Aorta (tissue), 5 donors: ENCODE data around the gene ALPG. TPM values are rescaled to one million over a fixed set of nuclear protein-coding genes. Genes with fewer than 3 reads are reported as not detected.

Experiments used
- ATAC-seq: fragments of 200-7000 bp; cut with Tn5 transposase; one replicate; pipeline ENCODE4 v1.9.1; 2022; ENCODE audit warnings: moderate library complexity; ENCODE audit not compliant: low FRiP score
- DNase-seq, 2 donors: peaks; one replicate each; pipeline ENCODE4 v3.0.0-alpha.2; 2020
- H3K27ac ChIP-seq, 2 donors: one replicate each; pipeline ENCODE4 v1.5.1; 2013; ENCODE audit warnings: low read length in 2 of 2, mild to moderate bottlenecking in 2 of 2, moderate library complexity in 2 of 2, control low read depth in 1 of 2, inconsistent platforms in 1 of 2, low read depth in 1 of 2
- H3K27me3 ChIP-seq, 2 donors: one replicate each; pipeline ENCODE4 v1.6.1; 2013; ENCODE audit warnings: control low read depth in 1 of 2, low read length in 1 of 2, mild to moderate bottlenecking in 1 of 2, moderate library complexity in 1 of 2; ENCODE audit not compliant: insufficient read depth in 2 of 2, control insufficient read depth in 1 of 2
- H3K36me3 ChIP-seq, 2 donors: one replicate each; pipeline ENCODE4 v1.6.1; 2013; ENCODE audit warnings: control low read depth in 1 of 2, low read length in 1 of 2, mild to moderate bottlenecking in 1 of 2; ENCODE audit not compliant: insufficient read depth in 2 of 2, control insufficient read depth in 1 of 2
- H3K4me1 ChIP-seq, 2 donors: one replicate each; pipeline ENCODE4 v1.6.1; 2013; ENCODE audit warnings: low read length in 2 of 2, control low read depth in 1 of 2, mild to moderate bottlenecking in 1 of 2, moderate library complexity in 1 of 2; ENCODE audit not compliant: insufficient read depth in 2 of 2, control insufficient read depth in 1 of 2
- H3K4me3 ChIP-seq, 2 donors: one replicate each; pipeline ENCODE4 v1.5.1; 2013; ENCODE audit warnings: low read length in 2 of 2, control low read depth in 1 of 2, mild to moderate bottlenecking in 1 of 2
- H3K9me3 ChIP-seq: one replicate; pipeline ENCODE4 v1.6.1; 2013; ENCODE audit warnings: mild to moderate bottlenecking, low read length; ENCODE audit not compliant: control insufficient read depth
- WGBS, 2 donors: extraction: QIAGEN DNeasy Blood & Tissue Kit; methylation state at CpG; one replicate each; pipeline ENCODE4 v1.1.7; 2013; 5-methylcytosine and 5-hydroxymethylcytosine counted together
- intact Hi-C, 2 donors: fragments of 100-400 bp; cut with DNase I; formaldehyde crosslinking; loops; one replicate each; pipeline versions ENCODE4 v1.14.2 to v1.15.0; 2022
- polyA plus RNA-seq, 2 donors: library from polyadenylated mRNA; stranded (reverse); fragments of 200-250 nt; gene quantifications; one replicate each; pipeline ENCODE4 v1.2.3, GENCODE V29; 2013
- total RNA-seq, 2 donors: library from RNA; stranded (reverse); fragmentation: NEBNext Ultra II Directional; extraction: Animal tissue kit (Norgen Biotek cat#: 25700); gene quantifications; one replicate each; pipeline ENCODE4 v1.2.1, GENCODE V29; 2021
- donor health status: healthy with polysubstance abuse.
- donor health status: Bipolar disorder and iron deficiency.
- donor health status: DM: no; HTN: no; CAD: no.
- donor health status: DM: no; HTN: no; CAD: no.
- donor health status: DM: yes; HTN: yes; CAD: no.

ALPG gene
- total and polyA plus RNA-seq, 4 donors = not detected

DNA sequence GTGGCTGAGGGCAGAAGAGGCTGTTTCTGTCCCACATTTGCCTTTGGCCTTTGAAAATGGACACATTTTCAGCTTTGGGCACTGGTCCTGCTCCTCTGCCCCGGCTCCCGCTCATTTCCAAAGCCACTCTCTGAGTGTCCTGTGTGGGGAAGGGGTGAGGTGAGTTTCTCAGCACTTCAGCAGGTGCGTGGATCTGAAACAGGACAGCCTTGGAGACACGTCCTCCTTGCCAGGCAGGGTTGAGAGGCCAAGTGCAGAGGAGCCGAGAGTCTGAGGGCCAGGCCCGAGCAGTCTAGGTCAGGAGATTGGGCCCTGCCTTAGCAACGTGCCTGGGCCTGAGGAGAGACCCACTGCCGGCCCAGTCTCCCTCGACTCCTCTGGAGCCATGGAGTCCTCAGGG, 27.4 kb downstream of the ALPG start:
- WGBS, 2 donors = 90 to 91% methylated on average over 9 of the region's 9 CpGs
- no peak for DNase-seq
- Histone ChIP-seq H3K9me3 (no peaks in the 10 kb centered on the region), H3K4me3 (no peak overlapping the region), H3K36me3 (no peaks in the 10 kb centered on the region), H3K27me3 (no peaks in the 10 kb centered on the region), H3K27ac (no peak overlapping the region), H3K4me1 (no peaks in the 10 kb centered on the region)
- no peak for ATAC-seq
- intact Hi-C loops = no loop called here

DNA sequence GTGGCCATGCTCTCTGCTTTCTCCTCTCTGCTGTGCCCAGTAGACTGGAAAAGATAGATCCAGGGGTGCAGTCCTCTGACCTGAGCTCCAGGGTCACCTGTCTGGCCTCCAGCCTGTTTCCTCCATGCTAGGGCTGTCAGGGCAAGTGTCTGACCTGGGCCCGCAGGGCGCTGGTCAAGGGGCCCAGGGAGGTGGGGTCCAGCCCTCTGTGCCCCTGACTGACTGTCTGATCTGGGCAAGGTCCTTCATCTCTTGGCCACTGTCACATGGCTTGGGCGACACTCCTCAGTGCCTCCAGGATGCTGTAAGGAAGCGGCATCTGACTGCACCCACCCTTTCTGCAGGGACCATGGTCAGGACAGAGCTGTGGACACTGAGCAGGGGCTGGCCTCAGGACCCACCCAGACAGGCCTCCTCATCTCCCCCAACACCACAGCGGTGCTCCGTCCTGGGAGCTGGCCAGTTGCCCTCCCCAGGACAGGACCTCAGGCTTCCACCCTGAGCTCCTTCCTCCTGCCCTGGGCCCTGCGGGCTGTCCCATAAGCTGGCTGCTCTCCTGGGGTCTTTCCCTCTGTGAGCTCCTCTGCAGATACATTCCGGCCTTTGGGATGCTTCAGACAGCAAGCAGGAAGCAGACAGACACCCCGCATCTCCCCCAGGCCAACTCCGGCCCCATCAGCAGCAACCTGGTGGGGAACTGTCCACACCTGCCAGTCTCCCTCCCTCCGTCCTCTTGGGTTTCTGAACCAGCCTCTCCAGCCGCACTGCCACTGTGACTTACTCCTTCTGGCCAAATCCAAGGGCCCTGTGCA, 28.1 kb downstream of the ALPG start:
- ATAC-seq (no peak), DNase-seq (no peak)
- Histone ChIP-seq H3K9me3 (no peaks in the 10 kb centered on the region), H3K4me3 (no peak overlapping the region), H3K4me1 (no peaks in the 10 kb centered on the region), H3K27me3 (no peaks in the 10 kb centered on the region), H3K36me3 (no peaks in the 10 kb centered on the region), H3K27ac (no peak overlapping the region)
- WGBS, 2 donors = 88 to 91% methylated on average over 12 of the region's 12 CpGs
- intact Hi-C loops = no loop called here

DNA sequence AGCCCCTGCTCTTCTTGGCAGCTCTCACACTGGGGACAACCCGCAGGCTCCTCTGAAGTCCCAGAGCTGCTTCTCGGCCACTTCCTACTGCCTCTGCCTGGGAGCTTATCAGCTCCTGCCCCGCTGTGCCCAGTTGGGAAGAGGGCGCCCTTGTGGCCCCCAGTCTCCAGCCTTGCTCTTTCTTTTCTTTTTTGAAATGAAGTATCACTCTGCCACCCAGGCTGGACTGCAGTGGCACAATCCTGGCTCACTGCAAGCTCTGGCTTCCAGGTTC, 28.7 kb downstream of the ALPG start:
- Histone ChIP-seq H3K36me3 (no peaks in the 10 kb centered on the region), H3K27ac (no peak overlapping the region), H3K4me1 (no peaks in the 10 kb centered on the region), H3K27me3 (no peaks in the 10 kb centered on the region), H3K9me3 (no peaks in the 10 kb centered on the region), H3K4me3 (no peak overlapping the region)
- intact Hi-C loops = no loop called here
- DNase-seq (no peak), ATAC-seq (no peak)
- WGBS, 2 donors = 87 to 91% methylated on average over 4 of the region's 4 CpGs

DNA sequence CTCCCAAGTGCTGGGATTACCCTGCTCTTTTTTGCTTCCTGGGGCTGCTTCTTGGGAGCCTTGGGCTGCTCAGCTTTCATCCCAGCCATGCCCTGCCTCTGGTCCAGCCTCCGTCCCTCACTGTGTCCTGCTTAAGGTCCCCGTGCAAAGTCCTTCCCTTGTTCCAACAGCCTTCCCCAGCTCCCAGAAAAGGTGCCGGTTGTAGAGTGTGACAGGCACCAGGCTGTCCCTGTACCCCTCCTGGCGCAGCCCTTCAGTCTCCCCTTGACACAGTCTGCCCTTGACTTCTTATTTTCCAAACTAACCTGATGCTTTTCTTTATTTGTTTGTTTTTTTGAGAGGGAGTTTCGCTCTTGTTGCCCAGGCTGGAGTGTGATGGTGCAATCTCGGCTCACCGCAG, 29.2 kb downstream of the ALPG start:
- H3K36me3 ChIP-seq = no peaks in the 10 kb centered on the region
- H3K4me3 ChIP-seq = no peak overlapping the region
- intact Hi-C loops = no loop called here
- no peaks in the 10 kb centered on the region for H3K4me1 ChIP-seq
- H3K9me3 ChIP-seq = no peaks in the 10 kb centered on the region
- WGBS, 2 donors = 90 to 91% methylated on average over 7 of the region's 7 CpGs
- no peak for DNase-seq
- no peaks in the 10 kb centered on the region for H3K27me3 ChIP-seq
- ATAC-seq = no peak
- H3K27ac ChIP-seq = no peak overlapping the region

DNA sequence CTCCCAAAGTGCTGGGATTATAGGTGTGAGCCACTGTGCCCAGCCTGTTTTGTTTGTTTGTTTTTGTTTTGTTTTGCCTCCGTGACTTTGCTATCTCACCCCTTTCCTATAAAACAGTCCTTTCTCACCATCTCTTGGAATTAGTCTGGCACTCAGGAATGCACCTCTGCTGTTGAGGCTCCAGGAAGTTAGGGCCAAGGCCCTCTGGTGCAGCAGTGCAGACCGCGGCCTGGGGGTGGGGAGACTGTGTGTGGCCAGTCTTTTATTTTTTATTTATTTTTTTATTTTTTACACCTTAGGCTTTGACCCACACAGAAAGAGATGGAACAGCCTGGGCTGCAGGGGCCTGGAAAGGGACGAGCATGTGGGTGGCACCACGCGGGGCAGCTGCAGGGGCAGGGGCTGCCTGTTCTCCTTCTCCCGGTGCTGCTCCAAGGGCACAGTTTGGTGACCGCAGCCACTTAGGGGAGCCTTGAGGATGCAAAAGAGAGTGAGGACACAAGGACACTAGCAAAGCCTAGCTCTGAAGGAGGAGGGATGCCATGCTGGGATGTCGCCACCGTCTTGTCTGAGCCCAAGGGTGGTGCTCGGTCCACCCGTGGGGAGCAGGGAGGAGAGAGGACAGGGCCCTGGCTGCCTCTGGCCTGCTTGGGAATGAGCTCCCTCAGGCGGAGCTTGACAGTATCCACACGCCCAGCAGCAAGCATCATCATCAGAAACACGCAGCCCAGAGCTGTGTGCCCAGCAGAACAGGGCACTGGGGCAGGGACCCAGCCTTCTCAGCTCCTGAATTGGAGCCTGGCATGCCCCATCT, 29.9 kb downstream of the ALPG start:
- no peaks in the 10 kb centered on the region for H3K9me3 ChIP-seq
- 85 to 87% methylated on average over 15 of the region's 15 CpGs for WGBS, 2 donors
- no peaks in the 10 kb centered on the region for H3K36me3 ChIP-seq
- H3K4me3 ChIP-seq = no peak overlapping the region
- H3K4me1 ChIP-seq = no peaks in the 10 kb centered on the region
- H3K27ac ChIP-seq = no peak overlapping the region
- intact Hi-C loops = no loop called here
- H3K27me3 ChIP-seq = no peaks in the 10 kb centered on the region
- peak in 1 of 2 donors; percentile 62 for DNase-seq
- no peak for ATAC-seq

DNA sequence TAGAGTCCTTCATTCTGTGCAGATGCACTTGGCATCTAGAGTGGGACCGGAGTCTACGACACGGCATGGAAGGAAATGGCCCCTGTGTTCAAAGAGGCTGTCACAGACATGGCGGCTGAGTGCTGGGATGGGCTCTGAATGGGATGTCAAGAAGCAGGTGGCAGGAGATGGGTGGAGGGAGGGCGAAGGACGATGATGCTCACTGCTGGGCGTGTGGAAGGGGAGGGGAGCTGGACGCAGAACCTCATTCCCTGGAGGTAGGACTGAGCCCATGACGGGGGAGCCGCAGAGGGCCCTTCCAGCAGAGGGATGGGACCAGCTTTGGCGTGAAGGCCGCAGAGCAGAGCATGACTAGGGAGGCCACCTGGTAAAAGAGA, 30.5 kb downstream of the ALPG start:
- 88 to 94% methylated on average over 12 of the region's 12 CpGs for WGBS, 2 donors
- no peak for ATAC-seq
- intact Hi-C loops = no loop called here
- no peak overlapping the region for H3K27ac ChIP-seq
- no peaks in the 10 kb centered on the region for H3K36me3 ChIP-seq
- no peaks in the 10 kb centered on the region for H3K4me1 ChIP-seq
- H3K9me3 ChIP-seq = no peaks in the 10 kb centered on the region
- no peak overlapping the region for H3K4me3 ChIP-seq
- DNase-seq = peak in 1 of 2 donors; percentile 69
- H3K27me3 ChIP-seq = no peaks in the 10 kb centered on the region

DNA sequence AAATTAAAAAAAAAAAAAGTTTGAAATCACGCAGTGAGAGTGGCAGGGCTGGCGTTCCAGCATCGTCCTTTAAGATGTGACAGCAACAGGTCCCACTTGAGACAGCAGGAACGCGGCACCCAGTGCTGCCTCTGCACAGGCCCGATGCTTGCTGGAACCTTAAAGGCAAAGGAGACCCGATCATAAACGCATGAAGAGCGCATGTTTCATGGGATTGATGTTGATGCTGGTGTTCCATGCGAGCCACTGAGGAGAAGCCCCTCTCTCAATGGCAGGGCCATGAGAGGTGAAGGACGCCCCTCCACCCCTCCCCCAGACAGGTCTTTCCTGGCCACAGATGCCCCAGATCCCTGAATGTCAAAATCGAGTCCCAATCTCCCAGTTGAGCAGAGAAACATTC, 31.4 kb downstream of the ALPG start:
- no peak overlapping the region for H3K4me3 ChIP-seq
- ATAC-seq = no peak
- no peaks in the 10 kb centered on the region for H3K36me3 ChIP-seq
- WGBS, 2 donors = 87 to 90% methylated on average over 12 of the region's 12 CpGs
- no peaks in the 10 kb centered on the region for H3K9me3 ChIP-seq
- intact Hi-C loops = no loop called here
- no peak overlapping the region for H3K27ac ChIP-seq
- DNase-seq = peak in 1 of 2 donors; percentile 57
- no peaks in the 10 kb centered on the region for H3K4me1 ChIP-seq
- H3K27me3 ChIP-seq = no peaks in the 10 kb centered on the region

DNA sequence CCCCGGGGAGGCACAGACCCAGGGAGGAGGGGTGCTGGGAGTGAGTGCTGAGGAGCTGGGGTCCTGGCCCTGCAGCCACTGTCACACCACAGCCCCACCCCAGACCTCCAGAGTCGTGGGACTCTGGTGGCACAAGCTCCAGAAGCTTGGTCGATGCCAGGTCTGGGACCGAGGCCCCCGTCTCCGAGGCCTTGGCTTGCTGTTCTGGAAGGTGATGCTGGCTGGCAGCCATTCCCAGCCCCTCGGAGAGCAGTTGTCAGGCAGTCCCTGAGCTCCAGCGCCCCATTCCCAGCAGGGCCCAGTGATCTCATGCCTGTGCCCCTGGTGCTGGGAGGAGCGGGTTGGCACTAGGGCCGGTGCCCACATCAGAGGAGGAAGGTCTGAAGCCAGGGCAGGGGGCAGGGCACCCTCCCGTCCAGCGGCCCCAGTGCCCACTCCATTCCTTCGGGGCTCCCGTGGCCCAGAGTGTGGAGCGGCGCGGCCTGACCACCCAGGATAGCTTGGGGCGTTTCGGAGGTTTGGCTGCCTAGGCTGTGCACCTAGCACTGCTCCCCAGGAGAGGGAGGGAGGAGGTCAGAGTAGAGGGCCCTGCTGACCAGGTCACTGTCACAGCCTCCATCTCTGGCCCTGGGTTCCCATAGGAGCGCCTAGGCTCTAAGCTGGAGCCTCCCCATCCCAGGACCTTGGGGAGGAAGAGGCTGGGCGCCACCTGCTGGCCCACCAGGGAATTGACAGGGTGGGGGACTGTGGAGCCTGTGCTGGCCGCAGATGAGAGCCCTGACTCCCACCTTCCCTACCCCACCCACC, 32.5 kb downstream of the ALPG start:
- DNase-seq (peak in 1 of 2 donors; percentile 67), ATAC-seq (no peak)
- Histone ChIP-seq H3K9me3 (no peaks in the 10 kb centered on the region), H3K36me3 (no peaks in the 10 kb centered on the region), H3K27me3 (no peaks in the 10 kb centered on the region), H3K4me3 (no peak overlapping the region), H3K4me1 (no peaks in the 10 kb centered on the region), H3K27ac (no peak overlapping the region)
- 51 to 61% methylated on average over 20 to 21 of the region's 22 CpGs for WGBS, 2 donors
- intact Hi-C loops = no loop called here
